ENCODE results near the gene UMODL1.

Gene UMODL1

DNA sequence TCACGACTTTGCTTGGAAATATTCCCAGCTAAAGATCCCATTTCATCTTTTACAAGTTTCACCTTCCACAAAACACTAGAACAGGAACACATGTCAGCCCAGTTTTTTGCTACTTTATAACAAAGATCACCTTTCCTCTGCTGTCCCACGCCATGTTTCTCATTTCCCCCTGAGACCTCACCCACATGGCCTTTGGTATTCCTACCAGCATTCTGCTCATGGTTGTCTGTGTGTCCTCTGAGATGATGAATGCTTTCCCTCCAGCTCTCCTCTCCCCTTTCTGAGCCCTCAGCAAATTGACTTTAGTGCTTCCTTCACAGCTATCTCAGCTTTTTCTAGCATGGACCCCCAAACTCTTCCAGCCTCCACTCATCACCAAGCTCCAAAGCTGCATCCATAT, 115.5 kb downstream of the UMODL1 start:
- CTCF ChIA-PET: interaction anchor here (0.7 kb wide), 1 partner anchor 8 kb away, joined by 3 read pairs; no protein-coding TSS in a partner anchor
- H3K27ac ChIP-seq: no peak overlapping the region

DNA sequence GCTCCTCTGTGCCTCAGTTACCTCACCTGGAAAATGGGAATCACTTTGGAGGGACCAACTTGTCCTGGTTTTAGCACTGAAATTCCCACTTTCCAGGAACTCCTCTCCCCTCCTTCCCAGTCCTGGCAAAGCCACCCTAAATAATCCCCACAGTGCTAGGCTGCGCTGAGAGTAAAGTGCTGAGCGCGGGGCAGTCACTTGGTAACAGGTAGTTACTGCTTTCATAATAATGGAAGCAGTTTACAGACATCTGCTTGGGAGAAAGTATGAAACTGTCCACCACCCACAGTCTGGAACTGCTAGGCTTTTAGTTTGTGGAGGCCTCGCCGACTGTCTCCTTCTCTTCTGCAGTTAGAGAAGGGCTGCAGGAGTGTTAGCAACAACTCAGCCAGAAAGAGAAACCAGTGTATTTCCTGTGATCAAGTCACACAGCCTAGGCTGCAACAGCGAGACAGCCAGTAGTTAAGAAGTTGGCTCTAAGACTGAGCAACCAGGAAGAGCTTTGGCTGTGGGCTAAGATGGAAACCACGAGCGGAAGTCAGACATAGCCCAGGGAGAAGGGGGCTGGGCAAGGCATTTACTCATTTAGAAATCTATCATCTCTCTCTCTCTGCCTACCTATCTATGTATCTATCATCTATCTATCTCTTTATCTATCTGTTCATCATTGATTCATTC, 117.0 kb downstream of the UMODL1 start:
- TF ChIP-seq, protein P1, sequence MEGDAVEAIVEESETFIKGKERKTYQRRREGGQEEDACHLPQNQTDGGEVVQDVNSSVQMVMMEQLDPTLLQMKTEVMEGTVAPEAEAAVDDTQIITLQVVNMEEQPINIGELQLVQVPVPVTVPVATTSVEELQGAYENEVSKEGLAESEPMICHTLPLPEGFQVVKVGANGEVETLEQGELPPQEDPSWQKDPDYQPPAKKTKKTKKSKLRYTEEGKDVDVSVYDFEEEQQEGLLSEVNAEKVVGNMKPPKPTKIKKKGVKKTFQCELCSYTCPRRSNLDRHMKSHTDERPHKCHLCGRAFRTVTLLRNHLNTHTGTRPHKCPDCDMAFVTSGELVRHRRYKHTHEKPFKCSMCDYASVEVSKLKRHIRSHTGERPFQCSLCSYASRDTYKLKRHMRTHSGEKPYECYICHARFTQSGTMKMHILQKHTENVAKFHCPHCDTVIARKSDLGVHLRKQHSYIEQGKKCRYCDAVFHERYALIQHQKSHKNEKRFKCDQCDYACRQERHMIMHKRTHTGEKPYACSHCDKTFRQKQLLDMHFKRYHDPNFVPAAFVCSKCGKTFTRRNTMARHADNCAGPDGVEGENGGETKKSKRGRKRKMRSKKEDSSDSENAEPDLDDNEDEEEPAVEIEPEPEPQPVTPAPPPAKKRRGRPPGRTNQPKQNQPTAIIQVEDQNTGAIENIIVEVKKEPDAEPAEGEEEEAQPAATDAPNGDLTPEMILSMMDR (conservative IDR thresholded peaks at IDR 0.05; ENCODE audit: low read depth): no peak
- H3K27ac ChIP-seq: no peak overlapping the region
- CTCF ChIA-PET: no interaction called here
- POLR2A ChIA-PET (ENCODE audit: low non-redundant PET): no interaction called here
- DNase-seq (ENCODE audit: low spot score): no peak

More for the DNA sequence above, 115.5 kb downstream of the UMODL1 start:
- no peak for DNase-seq (ENCODE audit: low spot score)
- POLR2A ChIA-PET (ENCODE audit: low non-redundant PET): no interaction called here
- TF ChIP-seq, protein P1 (conservative IDR thresholded peaks at IDR 0.05; ENCODE audit: low read depth): no peak

DNA sequence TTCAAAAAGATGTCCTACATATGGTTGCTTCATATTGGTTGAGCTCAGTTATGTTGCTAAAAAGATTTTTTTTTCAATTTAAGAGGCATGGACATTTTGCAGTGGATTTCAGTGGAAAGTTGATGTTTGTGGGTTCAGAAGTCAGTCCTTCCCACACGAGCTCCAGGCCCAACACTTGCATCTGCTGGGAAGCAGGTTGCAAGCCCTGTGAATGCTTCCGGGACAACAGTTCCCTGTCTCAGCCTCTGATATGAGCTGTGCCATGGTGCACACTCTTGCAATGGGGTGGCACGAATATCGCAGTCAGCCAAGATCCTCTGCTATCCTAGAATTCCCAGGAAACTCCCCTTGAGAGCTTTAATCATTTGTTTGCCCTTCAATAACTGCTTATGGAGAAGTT, 117.5 kb downstream of the UMODL1 start:
- ChIA-PET CTCF (interaction anchor here (0.6 kb wide), 1 partner anchor 140 kb away, joined by 4 read pairs; no protein-coding TSS in a partner anchor), POLR2A (ENCODE audit: low non-redundant PET) (no interaction called here)
- TF ChIP-seq, protein P1 (conservative IDR thresholded peaks at IDR 0.05; ENCODE audit: low read depth): no peak
- H3K27ac ChIP-seq: no peak overlapping the region
- no peak for DNase-seq (ENCODE audit: low spot score)

DNA sequence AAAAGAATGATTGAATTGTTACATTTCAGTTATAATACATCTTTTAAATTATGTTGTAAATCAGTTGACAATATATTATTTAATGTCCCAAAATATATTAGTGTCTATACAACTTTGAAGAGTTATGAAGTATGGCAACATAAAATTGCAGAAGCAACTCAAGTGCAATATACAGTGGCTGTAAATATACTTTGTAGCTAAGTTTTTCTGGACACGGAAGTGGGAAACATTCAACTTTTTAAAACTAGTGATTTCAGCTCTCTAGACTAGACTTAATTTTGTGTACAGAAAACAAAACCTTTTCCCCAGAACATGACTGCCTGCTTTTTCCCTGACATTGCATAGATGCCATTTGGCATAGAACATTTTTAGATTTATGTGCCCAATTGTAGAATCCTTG, 118.3 kb downstream of the UMODL1 start:
- POLR2A ChIA-PET (ENCODE audit: low non-redundant PET): no interaction called here
- H3K27ac ChIP-seq: no peak overlapping the region
- no peak for DNase-seq (ENCODE audit: low spot score)
- TF ChIP-seq, protein P1 (conservative IDR thresholded peaks at IDR 0.05; ENCODE audit: low read depth): no peak
- CTCF ChIA-PET: interaction anchor here (0.6 kb wide), 1 partner anchor 141 kb away, joined by 4 read pairs; no protein-coding TSS in a partner anchor

DNA sequence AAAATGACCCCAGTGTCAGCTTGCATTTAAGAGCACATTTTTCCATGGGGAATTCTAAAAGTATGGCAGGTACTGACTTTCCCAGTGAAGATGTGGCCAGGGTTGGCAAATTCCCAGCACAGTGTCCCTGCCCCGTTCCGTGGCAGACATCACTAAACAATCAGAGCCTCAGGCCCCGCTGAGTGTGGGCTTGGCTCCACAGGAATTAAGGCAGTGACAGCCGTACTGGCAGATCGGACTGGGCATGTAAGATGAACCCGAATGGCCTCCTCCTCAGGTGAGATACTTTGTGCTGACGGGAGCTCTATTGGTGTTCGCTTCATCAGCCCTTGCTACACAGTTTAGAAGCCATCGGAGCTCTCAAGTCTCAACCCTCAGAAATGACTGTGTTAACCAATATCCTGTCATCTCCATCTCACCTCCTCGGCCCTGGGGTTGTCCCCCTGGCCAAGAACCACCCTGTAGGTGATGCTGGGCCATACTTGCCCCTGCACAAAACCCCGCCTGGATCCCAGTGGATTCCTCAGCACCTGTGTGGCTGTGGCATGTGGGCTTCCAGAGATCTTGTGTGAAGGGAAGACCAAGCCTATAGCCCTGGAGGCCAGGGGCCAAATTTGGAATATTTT, 118.9 kb downstream of the UMODL1 start:
- TF ChIP-seq, protein P1 (conservative IDR thresholded peaks at IDR 0.05; ENCODE audit: low read depth): no peak
- CTCF ChIA-PET: interaction anchor here (0.5 kb wide), 1 partner anchor 276 kb away, joined by 4 read pairs; no protein-coding TSS in a partner anchor
- DNase-seq (ENCODE audit: low spot score): no peak
- POLR2A ChIA-PET (ENCODE audit: low non-redundant PET): no interaction called here
- 0 out of 2 replicates have a peak overlapping the region, but pooled peaks have one; percentile 3 for H3K27ac ChIP-seq

DNA sequence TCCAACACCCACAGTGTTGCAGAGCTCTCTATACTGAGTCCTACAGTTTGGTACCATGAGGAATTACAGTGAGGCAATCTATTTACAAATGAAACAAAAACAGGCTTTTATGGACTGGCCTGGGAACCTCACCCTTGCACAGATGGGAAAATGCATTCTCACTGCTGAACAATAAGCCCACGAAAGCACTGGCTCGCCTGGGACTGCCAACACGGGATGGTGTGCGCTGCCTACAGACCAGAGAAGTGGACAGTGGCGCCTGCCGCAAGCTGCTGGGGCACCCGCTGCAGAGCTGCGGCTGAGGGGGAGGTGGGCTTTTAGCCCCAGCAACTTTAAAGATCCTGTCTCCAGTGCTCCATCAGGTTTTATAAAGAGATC, 119.4 kb downstream of the UMODL1 start:
- TF ChIP-seq, protein P1 (conservative IDR thresholded peaks at IDR 0.05; ENCODE audit: low read depth): no peak
- DNase-seq (ENCODE audit: low spot score): no peak
- ChIA-PET CTCF (interaction anchor here (0.5 to 1.2 kb wide), 2 partner anchors 19 to 276 kb away, joined by 3 to 4 read pairs; no protein-coding TSS in a partner anchor), POLR2A (ENCODE audit: low non-redundant PET) (no interaction called here)
- H3K27ac ChIP-seq: 0 out of 2 replicates have a peak overlapping the region, but pooled peaks have one; percentile 3
